H1 (cell line): ENCODE results near the gene DOP1A. TPM values are rescaled to one million over a fixed set of nuclear protein-coding genes. Genes with fewer than 3 reads are reported as not detected.

Source experiments
- CREB1 ChIP-seq: IDR thresholded peaks from 2 replicates; pipeline ENCODE4 v1.6.1; 2012; ENCODE audit warnings: inconsistent platforms
- RXRA ChIP-seq: IDR thresholded peaks from 2 replicates; pipeline ENCODE4 v1.6.1; 2011; ENCODE audit warnings: low read depth, mild to moderate bottlenecking, low read length, moderate library complexity; ENCODE audit not compliant: insufficient read depth
- SIN3A ChIP-seq, 2 experiments: IDR thresholded peaks in 1 of 2; conservative IDR thresholded peaks in 1 of 2; 2 replicates each; pipeline ENCODE4 v1.6.1; 2011 to 2012; ENCODE audit warnings: low read length in 2 of 2, improper control_type of control experiment in 1 of 2, low read depth in 1 of 2, mild to moderate bottlenecking in 1 of 2
- SIX5 ChIP-seq: IDR thresholded peaks from 2 replicates; pipeline ENCODE4 v1.6.1; 2011; ENCODE audit warnings: mild to moderate bottlenecking, low read depth, low read length
- TAF1 ChIP-seq: IDR thresholded peaks from 2 replicates; pipeline ENCODE4 v1.6.1; 2011; ENCODE audit warnings: mild to moderate bottlenecking, low read depth, low read length
- YY1 ChIP-seq: IDR thresholded peaks from 2 replicates; pipeline ENCODE4 v1.6.1; 2011; ENCODE audit warnings: low read depth, mild to moderate bottlenecking, low read length
- polyA plus RNA-seq, 7 experiments: library from polyadenylated mRNA; depleted of rRNA in 3 of 7; stranded (reverse) in 5 of 7; unstranded in 2 of 7; fragments of >200 nt in 5 of 7; fragments of 200-250 nt in 2 of 7; gene quantifications; 1 replicate in 5 of 7; 2 replicates in 1 of 7; 4 replicates in 1 of 7; pipeline versions ENCODE4 v1.2.1 to v1.2.3, GENCODE V29; 2011 to 2013; ENCODE audit warnings: missing spikeins in 2 of 7, mixed read lengths in 2 of 7
- total RNA-seq: library from RNA; stranded (reverse); fragmentation: NEBNext Ultra II Directional; extraction: Animal tissue kit (Norgen Biotek cat#: 25700); gene quantifications from 2 replicates; pipeline ENCODE4 v1.2.1, GENCODE V29; 2021
- TF ChIP-seq, protein P1 (sequence below): IDR thresholded peaks from 2 replicates; pipeline ENCODE4 v1.6.1; 2012; ENCODE audit warnings: inconsistent platforms
- TF ChIP-seq, protein P2 (sequence below): IDR thresholded peaks from 2 replicates; pipeline ENCODE4 v1.6.1; 2012; ENCODE audit warnings: low read length, inconsistent platforms

The DOP1A gene
- total and polyA plus RNA-seq, 2 of the 8 experiments (the other 6 are each of a cell fraction or from before 2014, with no cell fraction given), result 7.5 to 14.7 TPM

GRCh38 chr6:83067448-83068439 is at the start of gene DOP1A (continued):
- TF ChIP-seq RXRA (no peak), SIN3A (conservative IDR thresholded peaks at IDR 0.05 in 1 of 2, IDR thresholded peaks at IDR 0.05 in 1 of 2; ENCODE audit: low read depth in 1 of 2, low read length in 2 of 2) (peak in 1 of 2 experiments; percentile 97; a peak in 2 of 4 replicates), SIX5 (no peak), YY1 (peak; percentile 90), CREB1 (peak; percentile 68), TAF1 (peak; percentile 79)
- TF ChIP-seq, protein P1, sequence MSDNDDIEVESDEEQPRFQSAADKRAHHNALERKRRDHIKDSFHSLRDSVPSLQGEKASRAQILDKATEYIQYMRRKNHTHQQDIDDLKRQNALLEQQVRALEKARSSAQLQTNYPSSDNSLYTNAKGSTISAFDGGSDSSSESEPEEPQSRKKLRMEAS, result peak; percentile 81
- TF ChIP-seq, protein P2, sequence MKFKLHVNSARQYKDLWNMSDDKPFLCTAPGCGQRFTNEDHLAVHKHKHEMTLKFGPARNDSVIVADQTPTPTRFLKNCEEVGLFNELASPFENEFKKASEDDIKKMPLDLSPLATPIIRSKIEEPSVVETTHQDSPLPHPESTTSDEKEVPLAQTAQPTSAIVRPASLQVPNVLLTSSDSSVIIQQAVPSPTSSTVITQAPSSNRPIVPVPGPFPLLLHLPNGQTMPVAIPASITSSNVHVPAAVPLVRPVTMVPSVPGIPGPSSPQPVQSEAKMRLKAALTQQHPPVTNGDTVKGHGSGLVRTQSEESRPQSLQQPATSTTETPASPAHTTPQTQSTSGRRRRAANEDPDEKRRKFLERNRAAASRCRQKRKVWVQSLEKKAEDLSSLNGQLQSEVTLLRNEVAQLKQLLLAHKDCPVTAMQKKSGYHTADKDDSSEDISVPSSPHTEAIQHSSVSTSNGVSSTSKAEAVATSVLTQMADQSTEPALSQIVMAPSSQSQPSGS, result no peak
